ENCODE data around the gene SLC6A17.

Gene SLC6A17

GRCh38 chr1:110233861-110234260 is 83.6 kb downstream of the SLC6A17 start:
- no peak overlapping the region for H3K4me2 ChIP-seq (ENCODE audit: low read depth, low read length, poor library complexity, severe bottlenecking)
- H3K79me2 ChIP-seq (ENCODE audit: insufficient read depth, low read length), result no peaks in the 10 kb centered on the region
- H3K9me2 ChIP-seq (replicated peaks; ENCODE audit: low read depth, low read length), result no peaks in the 10 kb centered on the region
- no peak overlapping the region for H3K4me3 ChIP-seq (ENCODE audit: low read length, poor library complexity, severe bottlenecking)
- no peaks in the 10 kb centered on the region for H3F3A ChIP-seq (ENCODE audit: low read depth)
- H4K20me1 ChIP-seq (ENCODE audit: insufficient read depth, low read length, poor library complexity, severe bottlenecking), result no peaks in the 10 kb centered on the region
- H3K9ac ChIP-seq (ENCODE audit: low read depth, low read length, poor library complexity, severe bottlenecking), result no peak overlapping the region
- TF ChIP-seq CTCF (conservative IDR thresholded peaks at IDR 0.05; ENCODE audit: low read length) (no peak), EZH2phosphoT487 (IDR thresholded peaks at IDR 0.05; ENCODE audit: borderline replicate concordance) (no peak)
- no peaks in the 10 kb centered on the region for H3K9me3 ChIP-seq (ENCODE audit: insufficient read depth, low read depth, low read length)
- no peaks in the 10 kb centered on the region for H3K4me1 ChIP-seq (ENCODE audit: insufficient read depth, low read length, poor library complexity, severe bottlenecking)
- no peak overlapping the region for H2AFZ ChIP-seq (ENCODE audit: low read length)
- H3K27me3 ChIP-seq (ENCODE audit: insufficient read depth, low read length, poor library complexity, severe bottlenecking), result no peaks in the 10 kb centered on the region
- no peaks in the 10 kb centered on the region for H3K36me3 ChIP-seq (ENCODE audit: insufficient read depth, low read length)

DNA sequence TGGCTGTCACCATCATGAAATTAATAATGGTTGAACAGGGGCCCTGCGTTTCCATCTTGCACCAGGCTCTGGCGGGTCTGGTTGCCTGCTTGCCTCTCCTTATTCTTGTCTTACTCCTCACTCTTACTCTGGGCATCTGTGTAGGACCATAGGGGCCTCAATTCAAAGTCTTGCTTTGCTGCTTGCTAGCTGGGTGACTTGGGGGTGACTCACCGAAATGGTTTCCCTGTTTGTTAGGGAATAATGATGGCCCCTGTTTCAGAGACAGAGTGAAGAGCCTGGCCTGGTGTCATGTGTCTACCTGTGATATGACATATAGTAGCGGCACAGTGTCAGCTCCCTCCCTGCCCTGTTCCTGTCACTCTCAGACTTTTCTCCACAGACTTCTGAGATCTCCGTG is 84.4 kb downstream of the SLC6A17 start:
- no peaks in the 10 kb centered on the region for H3K9me2 ChIP-seq (replicated peaks; ENCODE audit: low read depth, low read length)
- H3K79me2 ChIP-seq (ENCODE audit: insufficient read depth, low read length), result no peaks in the 10 kb centered on the region
- H3K9ac ChIP-seq (ENCODE audit: low read depth, low read length, poor library complexity, severe bottlenecking), result no peak overlapping the region
- no peaks in the 10 kb centered on the region for H3K4me1 ChIP-seq (ENCODE audit: insufficient read depth, low read length, poor library complexity, severe bottlenecking)
- no peak overlapping the region for H3K4me3 ChIP-seq (ENCODE audit: low read length, poor library complexity, severe bottlenecking)
- H3K27me3 ChIP-seq (ENCODE audit: insufficient read depth, low read length, poor library complexity, severe bottlenecking), result no peaks in the 10 kb centered on the region
- TF ChIP-seq EZH2phosphoT487 (IDR thresholded peaks at IDR 0.05; ENCODE audit: borderline replicate concordance) (no peak), CTCF (conservative IDR thresholded peaks at IDR 0.05; ENCODE audit: low read length) (no peak)
- no peaks in the 10 kb centered on the region for H3F3A ChIP-seq (ENCODE audit: low read depth)
- H3K4me2 ChIP-seq (ENCODE audit: low read depth, low read length, poor library complexity, severe bottlenecking), result no peak overlapping the region
- H4K20me1 ChIP-seq (ENCODE audit: insufficient read depth, low read length, poor library complexity, severe bottlenecking), result no peaks in the 10 kb centered on the region
- H3K9me3 ChIP-seq (ENCODE audit: insufficient read depth, low read depth, low read length), result no peaks in the 10 kb centered on the region
- no peak overlapping the region for H2AFZ ChIP-seq (ENCODE audit: low read length)
- H3K36me3 ChIP-seq (ENCODE audit: insufficient read depth, low read length), result no peaks in the 10 kb centered on the region

- H3K79me2 ChIP-seq (ENCODE audit: insufficient read depth, low read length), result no peaks in the 10 kb centered on the region
- TF ChIP-seq CTCF (conservative IDR thresholded peaks at IDR 0.05; ENCODE audit: low read length) (no peak), EZH2phosphoT487 (IDR thresholded peaks at IDR 0.05; ENCODE audit: borderline replicate concordance) (no peak)
- H2AFZ ChIP-seq (ENCODE audit: low read length), result no peak overlapping the region
- H3K9me3 ChIP-seq (ENCODE audit: insufficient read depth, low read depth, low read length), result no peaks in the 10 kb centered on the region
- H3K4me1 ChIP-seq (ENCODE audit: insufficient read depth, low read length, poor library complexity, severe bottlenecking), result no peaks in the 10 kb centered on the region
- H3K9me2 ChIP-seq (replicated peaks; ENCODE audit: low read depth, low read length), result no peaks in the 10 kb centered on the region
- no peak overlapping the region for H3K4me3 ChIP-seq (ENCODE audit: low read length, poor library complexity, severe bottlenecking)
- H4K20me1 ChIP-seq (ENCODE audit: insufficient read depth, low read length, poor library complexity, severe bottlenecking), result no peaks in the 10 kb centered on the region
- no peak overlapping the region for H3K9ac ChIP-seq (ENCODE audit: low read depth, low read length, poor library complexity, severe bottlenecking)
- H3K27me3 ChIP-seq (ENCODE audit: insufficient read depth, low read length, poor library complexity, severe bottlenecking), result no peaks in the 10 kb centered on the region
- H3K4me2 ChIP-seq (ENCODE audit: low read depth, low read length, poor library complexity, severe bottlenecking), result no peak overlapping the region
- H3K36me3 ChIP-seq (ENCODE audit: insufficient read depth, low read length), result no peaks in the 10 kb centered on the region
- H3F3A ChIP-seq (ENCODE audit: low read depth), result no peaks in the 10 kb centered on the region
Observed at GRCh38 chr1:110235181-110235833, 85.0 kb downstream of the SLC6A17 start.
